OCI-LY3 (cell line): ENCODE results near the gene CHN1.

ENCODE experiments used
- H2AFZ ChIP-seq: fragments of 200-600, 300-600 bp; shearing (Covaris generic); 2 replicates; pipeline ENCODE4 v1.6.0; 2014; ENCODE audit warnings: antibody characterized with exemption, low read depth, low read length
- H3K27ac ChIP-seq: fragments of 200-600, 300-600 bp; sonication (generic); 2 replicates; pipeline ENCODE4 v1.5.1; 2014; ENCODE audit warnings: mild to moderate bottlenecking, low read length, moderate library complexity, mixed read lengths
- H3K27me3 ChIP-seq: fragments of 200-600, 300-600 bp; sonication (generic); 2 replicates; pipeline ENCODE4 v1.6.1; 2014; ENCODE audit warnings: low read depth, low read length, mixed read lengths
- H3K36me3 ChIP-seq: fragments of 200-600, 300-600 bp; sonication (generic); replicated peaks from 2 replicates; pipeline ENCODE3; 2014; ENCODE audit warnings: low read depth, low read length, mixed read lengths
- H3K4me1 ChIP-seq: fragments of 300-600, 200-600 bp; sonication (generic); 2 replicates; pipeline ENCODE4 v1.6.1; 2014; ENCODE audit warnings: low read length, mixed read lengths
- H3K4me2 ChIP-seq: fragments of 200-600, 300-600 bp; sonication (generic); 2 replicates; pipeline ENCODE4 v1.6.1; 2014; ENCODE audit warnings: low read length, mixed read lengths
- H3K4me3 ChIP-seq: fragments of 300-600, 200-600 bp; sonication (generic); 2 replicates; pipeline ENCODE4 v1.5.1; 2014; ENCODE audit warnings: antibody characterized with exemption, mild to moderate bottlenecking, low read length, moderate library complexity
- H3K79me2 ChIP-seq: fragments of 300-600, 200-600 bp; shearing (Covaris generic); 2 replicates; pipeline ENCODE4 v1.6.1; 2014; ENCODE audit warnings: mild to moderate bottlenecking, low read length, mixed read lengths
- H3K9ac ChIP-seq: fragments of 300-600, 200-600 bp; shearing (Covaris generic); 2 replicates; pipeline ENCODE4 v1.6.0; 2014; ENCODE audit warnings: mild to moderate bottlenecking, low read length, moderate library complexity
- H3K9me3 ChIP-seq: fragments of 200-600, 300-600 bp; shearing (Covaris generic); 2 replicates; pipeline ENCODE4 v1.6.1; 2014; ENCODE audit warnings: low read length, mixed read lengths; ENCODE audit not compliant: insufficient read depth
- H4K20me1 ChIP-seq: fragments of 200-600, 300-600 bp; sonication (generic); 2 replicates; pipeline ENCODE4 v1.6.1; 2016; ENCODE audit warnings: low read length, mixed read lengths; ENCODE audit not compliant: insufficient read depth
- CTCF ChIP-seq: fragments of 200-600, 300-600 bp; sonication (generic); IDR thresholded peaks from 2 replicates; pipeline ENCODE4 v1.5.1; 2014; ENCODE audit warnings: antibody characterized with exemption, low read length, low read depth
- EZH2phosphoT487 ChIP-seq: fragments of 200-600 bp; shearing (Covaris generic); IDR thresholded peaks from 2 replicates; pipeline ENCODE4 v1.6.1; 2018; ENCODE audit warnings: antibody characterized with exemption, mixed run types, low read depth

The CHN1 gene

GRCh38 chr2:174800436-174801205, 204.6 kb downstream of the CHN1 start:
- TF ChIP-seq EZH2phosphoT487 (no peak), CTCF (no peak)
- no peaks in the 10 kb centered on the region for H3K36me3 ChIP-seq
- H3K4me1 ChIP-seq, result no peaks in the 10 kb centered on the region
- H3K79me2 ChIP-seq, result no peaks in the 10 kb centered on the region
- no peak overlapping the region for H3K27ac ChIP-seq
- H3K27me3 ChIP-seq, result peaks cover 4% of the 10 kb centered on the region; the same call in 1 of the 2 replicates
- H3K4me3 ChIP-seq, result no peak overlapping the region
- H3K9me3 ChIP-seq, result no peaks in the 10 kb centered on the region
- no peaks in the 10 kb centered on the region for H4K20me1 ChIP-seq
- no peak overlapping the region for H3K9ac ChIP-seq
- H3K4me2 ChIP-seq, result no peak overlapping the region
- no peak overlapping the region for H2AFZ ChIP-seq

GRCh38 chr2:174798801-174799200, 206.4 kb downstream of the CHN1 start:
- Histone ChIP-seq H2AFZ (no peak overlapping the region), H3K4me1 (no peaks in the 10 kb centered on the region), H3K36me3 (no peaks in the 10 kb centered on the region), H3K9ac (no peak overlapping the region), H3K4me2 (no peak overlapping the region), H3K27ac (no peak overlapping the region), H4K20me1 (no peaks in the 10 kb centered on the region), H3K79me2 (no peaks in the 10 kb centered on the region), H3K4me3 (no peak overlapping the region), H3K27me3 (no peaks in the 10 kb centered on the region), H3K9me3 (no peaks in the 10 kb centered on the region)
- TF ChIP-seq EZH2phosphoT487 (no peak), CTCF (no peak)

- Histone ChIP-seq H3K27ac (no peak overlapping the region), H3K79me2 (no peaks in the 10 kb centered on the region), H3K9ac (no peak overlapping the region), H3K4me2 (no peak overlapping the region), H3K4me1 (no peaks in the 10 kb centered on the region), H2AFZ (no peak overlapping the region), H3K4me3 (no peak overlapping the region), H4K20me1 (no peaks in the 10 kb centered on the region), H3K9me3 (no peaks in the 10 kb centered on the region), H3K27me3 (no peaks in the 10 kb centered on the region), H3K36me3 (no peaks in the 10 kb centered on the region)
- TF ChIP-seq CTCF, result no peak
- TF ChIP-seq EZH2phosphoT487, result no peak
These were observed 207.4 kb downstream of the CHN1 start for GRCh38 chr2:174797781-174798276.

GRCh38 chr2:174796319-174796771, 208.8 kb downstream of the CHN1 start:
- Histone ChIP-seq H4K20me1 (no peaks in the 10 kb centered on the region), H3K27me3 (no peaks in the 10 kb centered on the region), H3K4me3 (no peak overlapping the region), H3K79me2 (no peaks in the 10 kb centered on the region), H3K9ac (no peak overlapping the region), H3K4me2 (no peak overlapping the region), H3K36me3 (no peaks in the 10 kb centered on the region), H3K27ac (no peak overlapping the region), H2AFZ (no peak overlapping the region), H3K4me1 (no peaks in the 10 kb centered on the region), H3K9me3 (no peaks in the 10 kb centered on the region)
- TF ChIP-seq CTCF, result no peak
- no peak for TF ChIP-seq EZH2phosphoT487
